Epidermal melanocyte (primary cell): ENCODE results near the gene LAMC3.
A peak's percentile ranks its signal among the peaks of the same experiment; 100 is the strongest.
"Not testable (repeated sequence)": the region's sequence is repeated elsewhere in the genome, so short reads cannot be mapped to it uniquely, and the experiment has no call there.

Experiments
- DNase-seq: peaks from one replicate; pipeline ENCODE4 v3.0.0; 2011; ENCODE audit warnings: low spot score; ENCODE audit not compliant: insufficient read length

LAMC3 gene

DNA sequence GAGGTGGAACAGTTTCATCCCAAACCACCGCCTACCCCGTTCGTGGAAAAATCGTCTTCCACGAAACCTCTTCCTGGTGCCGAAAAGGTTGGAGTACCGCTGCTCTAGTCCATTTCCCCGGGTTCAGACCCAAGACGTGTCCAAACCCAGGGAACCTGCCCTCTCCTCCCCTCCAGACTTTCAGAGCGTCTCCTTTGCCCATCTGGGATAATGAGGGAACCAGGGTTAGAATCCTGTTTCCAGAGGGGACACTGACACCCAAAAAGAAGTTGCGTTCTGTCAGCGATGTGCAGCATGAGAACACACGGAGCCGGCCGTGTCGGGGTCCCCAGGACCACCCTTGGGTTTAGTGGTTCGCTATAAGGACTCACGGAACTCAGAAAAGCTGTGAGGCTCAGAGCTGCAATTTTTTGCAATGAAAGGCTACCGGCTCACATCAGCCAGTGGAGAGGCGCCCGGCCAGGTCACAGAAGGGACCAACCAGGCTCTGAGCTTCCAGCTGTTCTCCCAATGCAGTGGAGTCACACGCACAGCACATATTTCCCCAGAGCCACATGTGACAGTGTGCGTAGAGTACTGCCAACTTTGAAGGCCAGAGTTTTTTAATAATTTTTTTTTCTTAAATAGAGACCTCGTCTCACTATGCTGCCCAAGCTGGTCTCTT lies 19.4 kb downstream of the LAMC3 start:
- DNase-seq, result no peak

DNA sequence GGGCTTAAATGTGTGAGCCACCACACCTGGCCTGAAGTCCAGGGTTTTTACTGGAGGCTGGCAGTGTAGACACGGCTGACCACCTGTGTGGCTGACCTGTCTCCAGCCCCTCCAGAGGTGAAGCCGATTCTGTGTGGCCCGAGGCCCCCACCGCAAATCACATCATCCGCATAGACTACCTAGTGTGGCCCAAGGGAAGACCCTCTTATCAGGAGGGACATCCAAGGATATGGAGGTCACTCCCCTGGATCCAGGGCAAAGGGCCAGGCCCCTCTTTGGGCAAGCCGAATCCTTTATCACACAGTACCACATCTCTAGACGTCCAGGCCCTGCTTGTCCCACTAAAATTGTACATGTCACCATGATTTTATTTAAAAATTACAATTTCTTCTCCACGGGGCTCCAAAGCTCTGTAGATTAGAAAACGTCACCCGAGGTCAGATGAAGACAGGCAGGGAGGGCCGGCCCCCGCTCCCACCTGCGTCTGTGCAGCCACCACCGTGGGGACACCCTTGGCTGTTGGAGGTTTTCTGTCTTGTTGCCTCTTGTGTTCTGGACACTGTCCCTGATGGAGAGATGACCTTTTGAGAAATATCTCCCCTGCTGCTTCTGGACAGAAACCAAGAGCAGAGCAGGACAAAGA lies 20.1 kb downstream of the LAMC3 start:
- no peak for DNase-seq

DNA sequence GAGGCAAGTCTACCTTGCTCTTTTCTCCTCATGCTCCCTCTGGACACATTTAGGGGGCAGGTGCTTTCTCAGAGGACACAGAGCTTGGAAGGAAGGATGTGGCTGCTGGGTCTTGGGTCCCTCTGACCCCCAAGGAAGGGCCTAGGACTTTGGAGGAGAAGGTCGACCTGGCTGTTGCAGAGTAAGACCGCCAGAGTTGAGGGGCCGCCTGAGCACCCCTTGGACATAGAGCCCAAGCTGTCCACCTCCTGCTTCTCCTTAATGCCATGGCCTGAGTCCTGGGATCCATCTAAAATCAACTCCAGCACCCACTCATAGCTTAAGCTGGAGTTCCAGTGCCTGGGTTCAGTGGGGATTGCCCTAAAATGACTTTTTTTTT lies 20.6 kb downstream of the LAMC3 start:
- no peak for DNase-seq

DNA sequence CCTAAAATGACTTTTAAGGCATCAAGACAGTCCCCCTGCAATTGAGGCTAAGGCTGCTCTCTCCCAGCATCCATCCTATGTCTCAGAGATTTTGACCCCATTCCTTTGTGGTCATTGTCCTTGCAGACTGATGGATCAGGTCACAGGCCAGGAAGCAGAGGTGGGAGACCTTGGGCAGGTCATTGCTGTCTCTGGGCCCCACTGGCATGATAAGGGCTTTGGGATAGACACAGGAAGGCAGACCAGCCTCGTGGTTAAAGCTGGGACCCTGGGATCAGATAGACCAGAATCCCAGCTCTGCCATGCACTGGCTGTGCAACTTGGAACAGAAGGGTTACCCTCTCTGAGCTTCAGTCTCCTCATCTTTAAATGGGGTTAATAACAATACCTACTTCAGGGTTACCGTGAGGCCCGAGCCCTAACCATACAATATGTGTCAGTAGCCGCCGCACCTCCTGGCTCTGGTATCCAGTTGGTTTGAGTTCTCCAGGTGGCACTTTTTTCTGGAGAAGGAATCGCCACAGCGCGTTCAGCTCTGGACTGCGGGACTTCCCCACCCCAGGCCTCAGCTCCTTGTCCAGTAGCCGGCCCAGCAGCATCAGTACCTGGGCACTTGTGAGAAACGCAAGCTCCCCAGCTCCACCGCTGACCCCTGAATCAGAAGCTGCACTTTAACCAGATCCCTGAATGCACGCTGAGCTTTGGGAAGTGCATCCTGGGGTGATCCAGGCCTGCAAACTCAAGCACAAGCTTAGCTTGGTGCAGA lies 21.4 kb downstream of the LAMC3 start:
- DNase-seq, result peak; percentile 8

DNA sequence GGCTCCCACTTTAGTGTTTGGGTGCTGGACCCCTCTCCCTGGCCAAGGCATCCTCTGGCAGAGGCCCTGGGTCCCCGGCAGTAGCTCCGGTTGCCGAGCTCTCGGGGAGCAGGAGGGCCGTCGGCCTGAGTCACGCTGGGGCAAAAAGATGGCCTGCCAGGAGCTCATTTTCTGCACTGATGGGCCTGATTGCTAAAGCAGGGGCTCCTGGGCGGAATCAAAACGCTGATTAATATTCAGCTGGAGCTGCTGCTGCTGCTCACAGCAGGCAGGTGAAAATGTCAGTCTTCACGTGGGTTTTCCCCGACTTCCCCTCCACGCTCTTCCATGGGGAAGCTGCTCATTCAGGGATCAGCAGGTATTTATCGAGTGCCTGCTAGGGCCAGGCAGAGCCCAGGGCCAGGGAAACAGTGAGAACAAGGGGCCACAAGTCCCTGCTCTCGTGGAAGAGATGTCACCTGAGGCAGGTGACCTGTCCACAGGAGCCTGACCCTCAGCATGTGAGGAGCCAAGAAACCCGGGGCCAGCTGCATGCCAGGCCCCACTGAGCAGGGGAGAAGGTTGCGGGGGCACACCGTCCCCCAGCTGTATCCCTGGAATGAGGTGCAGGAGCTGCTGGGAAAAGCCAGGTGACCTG lies 22.1 kb downstream of the LAMC3 start:
- peak; percentile 5 for DNase-seq

DNA sequence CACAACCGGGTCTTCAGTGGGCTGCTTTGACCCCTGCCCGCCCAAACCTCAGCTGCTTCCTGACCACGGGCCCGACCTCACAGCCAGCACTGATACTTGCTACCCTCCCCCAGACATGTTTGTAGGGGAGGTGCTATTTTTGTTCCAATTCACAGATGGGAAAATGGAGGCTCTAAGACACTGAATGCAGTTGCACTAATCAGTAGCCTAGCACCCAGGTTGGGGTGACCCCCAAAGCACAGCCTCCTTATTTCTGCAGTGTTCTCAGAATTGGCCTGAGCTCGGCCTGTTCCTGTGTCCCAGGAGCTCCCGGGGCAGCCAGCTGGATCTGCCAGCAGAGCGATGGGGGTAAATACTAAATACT lies 22.6 kb downstream of the LAMC3 start:
- peak; percentile 13 for DNase-seq

DNA sequence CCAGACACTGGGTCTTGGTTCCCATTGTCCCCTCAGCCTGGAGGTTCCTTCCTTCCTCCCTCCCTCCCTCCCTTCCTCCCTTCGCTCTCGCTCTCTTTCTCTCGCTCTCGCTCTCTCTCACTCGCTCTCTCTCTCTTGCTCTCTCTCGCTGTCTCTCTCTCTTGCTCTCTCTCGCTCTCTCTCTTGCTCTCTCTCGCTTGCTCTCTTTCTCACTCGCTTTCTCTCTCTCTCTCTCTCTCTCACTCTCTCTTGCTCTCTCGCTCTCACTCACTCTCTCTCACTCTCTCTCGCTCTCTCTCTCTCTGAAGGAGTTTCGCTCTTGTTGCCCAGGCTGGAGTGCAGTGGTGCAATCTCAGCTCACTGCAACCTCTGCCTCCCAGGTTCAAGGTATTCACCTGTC lies 23.4 kb downstream of the LAMC3 start:
- DNase-seq, result no peak

DNA sequence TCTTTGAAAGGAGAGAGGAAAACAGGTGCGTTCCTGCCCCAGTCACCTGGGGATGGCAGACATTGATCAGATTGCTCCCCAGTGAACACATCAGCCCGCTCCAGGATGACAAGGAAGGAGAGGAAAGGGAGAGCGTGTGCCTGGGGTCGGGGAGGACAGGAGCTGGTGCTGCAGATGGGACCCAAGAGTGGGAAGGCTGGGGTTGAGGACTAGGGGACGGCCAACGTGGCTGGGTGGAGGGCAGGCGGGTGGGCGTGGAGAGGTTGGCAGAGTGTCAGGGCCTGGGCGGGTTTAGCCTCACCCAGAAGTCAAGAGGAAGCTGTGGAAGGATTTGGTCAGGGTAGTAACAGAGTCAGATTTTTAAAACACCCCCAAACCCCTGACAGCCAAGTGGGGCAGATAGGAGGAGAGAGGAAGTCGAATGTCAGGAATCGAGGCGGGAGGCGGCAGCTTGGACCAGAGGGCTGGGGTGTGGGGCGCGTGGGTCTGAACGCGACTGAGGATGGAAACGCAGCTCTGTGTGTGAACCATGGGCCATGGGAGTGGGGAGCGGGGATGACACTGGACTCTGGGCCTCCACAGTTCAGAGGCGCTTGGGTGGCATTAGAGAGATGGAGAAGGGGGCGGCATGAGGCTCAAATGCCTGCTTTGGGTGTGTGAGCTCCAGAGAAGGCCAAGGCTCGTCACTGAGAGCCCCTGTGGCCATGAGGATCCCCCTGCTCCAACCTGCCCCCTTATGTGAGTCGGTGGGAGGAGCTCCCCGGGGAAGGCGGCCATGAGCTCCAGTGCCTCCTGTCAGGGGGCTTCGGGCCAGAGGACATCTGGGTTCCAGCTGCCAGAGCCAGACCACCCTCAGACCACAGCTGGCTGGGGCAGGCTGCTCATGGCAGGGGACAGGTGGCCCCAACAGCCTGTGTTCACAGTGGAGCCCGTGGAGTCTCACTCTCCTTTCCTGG lies 24.6 kb downstream of the LAMC3 start:
- peak; percentile 14 for DNase-seq

DNA sequence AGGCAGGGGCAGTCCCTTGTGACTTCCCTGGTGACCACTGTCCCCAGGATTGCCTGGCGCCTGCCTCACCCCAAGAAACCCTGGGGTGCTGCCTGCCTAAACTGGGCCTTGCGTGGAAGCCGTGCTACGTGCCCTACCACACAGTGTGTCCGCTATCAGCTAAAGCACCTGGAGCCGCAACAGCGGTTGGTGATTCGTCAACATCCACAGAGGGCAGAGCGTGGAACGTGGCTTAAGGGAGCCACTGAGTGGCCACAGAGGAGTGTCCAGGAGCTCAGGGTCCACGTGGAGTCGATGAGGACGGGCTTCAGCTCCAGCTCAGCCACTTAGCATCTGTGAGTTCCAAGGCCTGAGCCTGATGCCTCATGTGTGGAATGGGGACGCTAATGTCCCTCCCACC lies 25.3 kb downstream of the LAMC3 start:
- peak; percentile 13 for DNase-seq

DNA sequence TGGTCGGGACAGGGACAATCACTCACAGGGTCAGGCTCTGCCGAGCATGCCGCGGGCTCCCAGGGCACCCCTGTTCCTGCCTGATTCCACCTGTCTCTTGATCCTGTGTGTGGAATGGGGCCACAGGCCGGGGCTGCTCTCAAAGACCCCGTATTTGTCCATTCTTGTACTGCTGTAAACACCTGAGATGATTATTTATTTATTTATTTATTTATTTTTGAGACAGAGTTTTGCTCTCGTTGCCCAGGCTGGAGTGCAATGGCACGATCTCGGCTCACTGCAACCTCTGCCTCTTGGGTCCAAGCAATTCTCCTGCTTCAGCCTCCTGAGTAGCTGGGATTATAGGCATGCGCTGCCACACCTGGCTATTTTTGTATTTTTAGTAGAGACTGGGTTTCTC lies 25.8 kb downstream of the LAMC3 start:
- not testable (repeated sequence) for DNase-seq

DNA sequence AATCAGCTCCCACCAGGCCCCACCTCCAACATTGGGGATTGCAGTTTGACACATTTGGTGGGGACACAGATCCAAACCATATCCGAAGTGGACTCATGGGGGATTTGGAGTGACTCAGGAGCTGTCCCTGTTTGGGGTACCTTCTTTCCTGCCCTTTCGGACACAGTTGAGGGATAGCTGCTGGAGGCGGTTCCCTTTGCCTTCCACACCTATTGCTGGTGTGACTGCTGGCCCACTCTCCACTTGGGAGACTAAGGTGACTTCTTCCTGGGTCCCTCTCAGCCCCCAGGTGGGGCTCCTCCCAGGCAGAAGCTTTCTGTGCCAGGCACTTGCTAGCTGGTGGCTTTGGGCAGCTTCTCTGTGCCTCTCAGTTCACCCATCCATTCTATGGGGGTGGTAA lies 26.6 kb downstream of the LAMC3 start:
- peak; percentile 10 for DNase-seq

DNA sequence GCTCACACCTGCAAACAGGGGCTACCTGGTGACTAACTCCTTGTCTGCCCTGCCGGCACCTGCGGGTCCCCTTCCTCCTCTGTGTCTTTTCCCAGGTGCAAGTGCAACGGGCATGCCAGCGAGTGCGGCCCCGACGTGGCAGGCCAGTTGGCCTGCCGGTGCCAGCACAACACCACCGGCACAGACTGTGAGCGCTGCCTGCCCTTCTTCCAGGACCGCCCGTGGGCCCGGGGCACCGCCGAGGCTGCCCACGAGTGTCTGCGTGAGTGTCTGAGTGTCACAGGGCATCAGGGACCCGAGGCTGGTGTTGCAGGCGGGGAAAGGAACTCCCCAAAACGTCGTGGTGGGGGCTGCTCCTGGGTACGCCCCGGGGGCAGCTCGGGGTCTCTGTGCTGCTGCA lies 27.1 kb downstream of the LAMC3 start:
- no peak for DNase-seq

DNA sequence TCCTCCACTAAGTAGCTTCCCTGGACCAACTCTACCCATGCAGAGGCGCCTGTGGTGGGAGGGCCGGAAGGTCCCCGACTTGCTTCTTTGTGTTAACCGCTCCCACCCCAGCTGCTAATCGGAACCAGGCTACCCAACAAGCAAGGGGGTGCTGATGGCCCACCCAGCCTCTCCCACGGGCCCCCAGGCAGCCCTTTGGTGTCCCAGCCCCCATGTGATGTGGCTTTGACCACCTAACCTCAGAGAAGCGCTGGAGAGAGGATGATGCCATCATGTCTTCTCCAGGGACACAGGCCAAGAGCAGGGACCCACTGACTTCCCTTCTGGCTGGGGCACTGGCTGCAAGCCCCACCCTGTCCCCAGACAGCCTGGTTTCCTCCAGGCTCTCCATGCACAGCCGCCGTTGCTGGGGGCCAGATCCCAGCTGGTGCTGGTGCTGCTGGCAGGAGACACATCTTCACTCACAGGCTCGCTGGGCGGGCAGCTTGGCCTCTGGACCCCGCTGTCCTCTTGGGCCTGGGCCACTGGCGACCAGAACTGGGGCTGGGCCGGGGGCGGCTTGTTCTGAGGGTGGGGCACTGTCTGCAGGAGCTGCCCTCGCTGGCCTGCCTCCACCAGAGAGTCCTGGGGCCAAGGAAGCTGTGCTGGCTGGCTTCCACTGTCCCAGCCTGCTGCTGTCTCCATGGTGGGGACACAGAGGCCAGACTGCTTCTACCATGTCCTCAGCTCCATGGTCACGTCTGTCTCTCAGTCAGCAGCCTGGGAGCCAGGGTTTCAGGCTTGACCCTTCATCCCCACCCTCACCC lies 27.8 kb downstream of the LAMC3 start:
- no peak for DNase-seq

DNA sequence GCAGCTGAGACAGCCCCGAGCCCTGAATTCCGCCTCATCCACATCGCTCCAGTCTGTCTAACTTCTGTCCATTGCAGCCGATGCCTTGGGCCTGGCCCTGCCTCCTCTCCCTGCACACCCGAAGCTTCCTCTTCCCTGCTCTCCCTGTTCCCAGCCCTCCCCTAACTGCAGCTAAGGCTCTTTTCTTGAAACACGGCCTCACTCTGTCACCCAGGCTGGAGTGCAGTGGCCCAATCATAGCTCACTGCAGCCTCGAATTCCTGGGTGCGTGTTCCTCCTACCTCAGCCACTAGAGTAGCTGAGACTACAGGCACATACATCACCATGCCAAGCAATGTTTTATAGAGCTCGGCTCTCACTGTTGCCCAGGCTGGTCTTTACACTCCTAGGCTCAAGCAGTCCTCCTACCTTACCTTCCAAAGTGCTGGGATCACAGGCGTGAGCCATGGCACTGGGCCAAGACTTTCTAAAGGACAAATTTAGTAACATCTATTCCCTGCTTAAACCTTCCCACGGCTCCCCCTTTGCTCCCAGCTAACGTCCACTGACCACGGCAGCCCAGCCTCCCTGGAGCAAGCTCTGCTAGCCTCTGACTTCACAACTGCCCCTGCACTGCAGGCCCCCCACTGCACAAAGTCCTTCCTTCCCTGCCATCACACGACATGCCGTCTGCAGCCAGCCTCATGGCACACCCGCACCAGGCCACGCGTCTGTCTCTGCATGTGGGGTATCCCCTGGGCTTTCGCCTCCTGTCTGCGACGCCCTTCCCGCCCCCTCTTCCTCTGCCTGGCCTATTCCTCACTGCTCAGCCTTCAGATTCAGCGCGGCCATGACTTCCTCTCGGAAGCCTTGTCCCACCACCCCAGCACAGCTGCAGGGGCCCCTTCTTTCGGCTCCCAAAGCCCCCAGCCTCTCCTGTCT lies 28.6 kb downstream of the LAMC3 start:
- no peak for DNase-seq

DNA sequence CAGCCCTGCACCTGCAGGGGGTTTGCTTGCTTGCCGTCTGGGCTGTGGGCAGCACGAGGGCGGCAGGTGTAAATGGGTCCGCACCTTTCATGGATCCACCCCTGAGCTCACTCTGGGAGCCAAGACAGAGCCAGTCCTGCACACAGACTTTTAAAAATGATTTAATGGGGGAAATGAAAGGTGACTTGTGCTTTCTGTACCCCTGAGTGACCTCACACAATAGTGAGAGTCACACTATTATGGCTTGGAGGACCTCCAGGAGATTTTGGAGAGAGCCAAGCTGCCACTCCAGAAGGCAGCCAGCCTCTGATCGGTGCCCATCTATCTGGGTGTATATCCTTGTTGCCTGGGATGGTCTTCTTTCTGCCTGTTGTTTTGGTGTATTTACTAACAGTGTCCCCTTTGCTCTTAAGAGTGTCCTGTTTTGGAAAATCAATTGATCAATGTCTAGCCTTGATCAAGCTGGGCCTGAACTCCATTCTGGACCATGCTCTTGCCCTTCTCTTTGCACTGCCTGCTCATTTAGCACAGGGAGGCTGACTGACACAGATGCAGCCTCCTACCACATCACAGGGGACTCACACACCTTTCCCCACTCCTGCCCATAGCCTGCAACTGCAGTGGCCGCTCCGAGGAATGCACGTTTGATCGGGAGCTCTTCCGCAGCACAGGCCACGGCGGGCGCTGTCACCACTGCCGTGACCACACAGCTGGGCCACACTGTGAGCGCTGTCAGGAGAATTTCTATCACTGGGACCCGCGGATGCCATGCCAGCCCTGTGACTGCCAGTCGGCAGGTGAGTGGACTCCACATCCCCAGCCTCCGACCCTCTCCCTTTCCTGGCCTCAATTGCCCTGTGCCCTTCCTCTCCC lies 29.5 kb downstream of the LAMC3 start:
- no peak for DNase-seq

DNA sequence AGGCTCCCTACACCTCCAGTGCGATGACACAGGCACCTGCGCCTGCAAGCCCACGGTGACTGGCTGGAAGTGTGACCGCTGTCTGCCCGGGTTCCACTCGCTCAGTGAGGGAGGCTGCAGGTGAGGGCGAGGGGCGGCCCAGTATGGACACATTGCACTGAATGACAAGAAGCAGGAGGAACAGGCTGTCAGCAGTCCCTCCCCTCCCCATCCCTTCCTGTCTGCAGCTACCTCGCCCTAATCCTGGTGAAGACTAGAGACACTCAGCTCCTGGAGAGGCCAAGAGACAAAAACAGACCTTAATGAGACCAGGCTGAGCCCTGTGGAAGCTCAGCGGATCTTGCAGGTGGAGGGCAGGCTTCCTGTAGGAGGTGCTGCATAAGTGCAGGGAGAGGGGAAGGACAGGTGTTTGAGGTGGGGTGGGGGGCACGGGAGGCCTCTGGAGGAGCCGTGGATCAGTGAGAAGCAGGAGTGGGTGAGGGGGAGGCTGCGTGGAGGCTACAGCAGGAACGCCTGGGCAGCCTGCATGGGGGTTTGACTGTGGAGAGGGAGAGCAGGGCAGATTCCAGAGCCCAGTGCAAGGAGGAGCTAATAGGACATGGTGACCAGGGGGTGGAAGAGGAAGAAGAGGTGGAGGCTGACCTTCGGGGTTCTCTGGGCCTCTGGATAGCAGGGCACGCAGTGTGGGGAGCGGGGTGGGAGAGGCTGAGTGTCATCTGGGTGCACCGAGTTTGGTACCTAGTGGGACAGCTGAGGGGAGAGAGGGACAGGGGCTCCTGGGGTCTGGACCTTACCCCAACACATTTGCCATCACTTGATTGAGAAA lies 30.4 kb downstream of the LAMC3 start:
- no peak for DNase-seq

DNA sequence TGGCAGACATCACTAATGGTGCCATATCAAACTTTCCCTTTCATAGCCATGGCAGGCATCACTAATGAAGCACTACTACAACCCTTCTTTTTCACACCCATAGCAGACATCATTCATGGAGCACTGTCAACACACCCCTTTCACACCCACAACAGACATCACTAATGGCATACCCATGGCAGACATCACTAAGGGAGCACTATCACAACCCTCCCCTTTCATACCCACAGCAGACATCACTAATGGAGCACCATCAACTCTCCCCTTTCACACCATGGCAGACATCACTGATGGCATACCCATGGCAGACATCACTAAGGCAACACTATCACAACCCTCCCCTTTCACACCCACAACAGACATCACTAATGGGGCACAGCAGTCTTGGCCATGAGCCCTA lies 33.7 kb downstream of the LAMC3 start:
- DNase-seq, result no peak
